SJCRH30 (cell line): Measurements from ENCODE around the gene PHF20. TPM values are rescaled to one million over a fixed set of nuclear protein-coding genes. Genes with fewer than 3 reads are reported as not detected.
A peak's percentile ranks its signal among the peaks of the same experiment; 100 is the strongest.
"Not testable (repeated sequence)": the region's sequence is repeated elsewhere in the genome, so short reads cannot be mapped to it uniquely, and the experiment has no call there.

Experiments
- DNase-seq, 2 experiments: peaks; one replicate each; pipeline ENCODE4 v3.0.0-alpha.2; 2015 to 2020
- H3K27ac ChIP-seq: fragments of 250-450 bp; sonication (Bioruptor Pico); 2 replicates; pipeline ENCODE4 v1.5.1; 2020; ENCODE audit warnings: mild to moderate bottlenecking, moderate library complexity
- H3K27me3 ChIP-seq: fragments of 250-450 bp; sonication (Bioruptor Pico); 2 replicates; pipeline ENCODE4 v1.5.1; 2020; ENCODE audit warnings: mild to moderate bottlenecking, moderate library complexity
- H3K36me3 ChIP-seq: fragments of 250-450 bp; sonication (Bioruptor Pico); 2 replicates; pipeline ENCODE4 v1.5.1; 2020; ENCODE audit warnings: mild to moderate bottlenecking, moderate library complexity
- H3K4me1 ChIP-seq: fragments of 250-450 bp; sonication (Bioruptor Pico); 2 replicates; pipeline ENCODE4 v1.5.1; 2020; ENCODE audit warnings: mild to moderate bottlenecking, moderate library complexity
- H3K4me3 ChIP-seq: fragments of 250-450 bp; sonication (Bioruptor Pico); 2 replicates; pipeline ENCODE4 v1.5.1; 2020; ENCODE audit warnings: mild to moderate bottlenecking, moderate library complexity
- H3K9me3 ChIP-seq: fragments of 250-450 bp; sonication (Bioruptor Pico); replicated peaks from 2 replicates; pipeline ENCODE4 v1.5.1; 2020; ENCODE audit warnings: mild to moderate bottlenecking, moderate library complexity
- total RNA-seq: library from RNA; depleted of rRNA; stranded (reverse); fragments of >200 nt; shearing (Covaris generic); gene quantifications from 2 replicates; pipeline ENCODE4 v1.2.3, GENCODE V29; 2014

Gene PHF20
- total RNA-seq, 1 experiment from 2014 or later: 72.2 TPM

- no peaks in the 10 kb centered on the region for H3K4me1 ChIP-seq
- no peak for DNase-seq
- H3K27ac ChIP-seq: no peak overlapping the region
Measured at GRCh38 chr20:35909796-35910195, 138.0 kb downstream of the PHF20 start.

GRCh38 chr20:35910254-35910653 is 138.4 kb downstream of the PHF20 start:
- H3K4me1 ChIP-seq: no peaks in the 10 kb centered on the region

More at GRCh38 chr20:35909796-35910195, 138.0 kb downstream of the PHF20 start:
- Histone ChIP-seq H3K4me3 (no peak overlapping the region), H3K9me3 (no peaks in the 10 kb centered on the region), H3K36me3 (peaks cover 9% of the 10 kb centered on the region; the same call in 1 of the 2 replicates), H3K27me3 (no peaks in the 10 kb centered on the region)

GRCh38 chr20:35912881-35913280 is 141.1 kb downstream of the PHF20 start:
- no peak overlapping the region for H3K27ac ChIP-seq
- H3K27me3 ChIP-seq: no peaks in the 10 kb centered on the region
- no peaks in the 10 kb centered on the region for H3K4me1 ChIP-seq
- no peaks in the 10 kb centered on the region for H3K9me3 ChIP-seq
- DNase-seq: no peak
- peaks cover 15% of the 10 kb centered on the region for H3K36me3 ChIP-seq
- H3K4me3 ChIP-seq: no peak overlapping the region

More at GRCh38 chr20:35910254-35910653, 138.4 kb downstream of the PHF20 start:
- H3K9me3 ChIP-seq: no peaks in the 10 kb centered on the region
- no peak overlapping the region for H3K4me3 ChIP-seq
- H3K27me3 ChIP-seq: no peaks in the 10 kb centered on the region
- no peak for DNase-seq
- H3K27ac ChIP-seq: no peak overlapping the region
- peaks cover 9% of the 10 kb centered on the region; the same call in 1 of the 2 replicates for H3K36me3 ChIP-seq

GRCh38 chr20:35917077-35917476 is 145.3 kb downstream of the PHF20 start:
- Histone ChIP-seq H3K4me1 (no peaks in the 10 kb centered on the region), H3K9me3 (no peaks in the 10 kb centered on the region), H3K4me3 (no peak overlapping the region), H3K27ac (no peak overlapping the region), H3K36me3 (peaks cover 29% of the 10 kb centered on the region), H3K27me3 (no peaks in the 10 kb centered on the region)
- no peak for DNase-seq

GRCh38 chr20:35918021-35918420 is 146.2 kb downstream of the PHF20 start:
- peaks cover 29% of the 10 kb centered on the region for H3K36me3 ChIP-seq
- no peak for DNase-seq

GRCh38 chr20:35920523-35920922 is 148.7 kb downstream of the PHF20 start:
- H3K36me3 ChIP-seq: peaks cover 20% of the 10 kb centered on the region

More at GRCh38 chr20:35918021-35918420, 146.2 kb downstream of the PHF20 start:
- H3K27ac ChIP-seq: no peak overlapping the region
- no peaks in the 10 kb centered on the region for H3K4me1 ChIP-seq
- H3K27me3 ChIP-seq: no peaks in the 10 kb centered on the region
- H3K4me3 ChIP-seq: no peak overlapping the region
- no peaks in the 10 kb centered on the region for H3K9me3 ChIP-seq

GRCh38 chr20:35929301-35929700 is 157.5 kb downstream of the PHF20 start:
- Histone ChIP-seq H3K27me3 (no peaks in the 10 kb centered on the region), H3K9me3 (no peaks in the 10 kb centered on the region), H3K4me3 (no peak overlapping the region), H3K4me1 (no peaks in the 10 kb centered on the region), H3K36me3 (peaks cover 10% of the 10 kb centered on the region; the same call in 1 of the 2 replicates), H3K27ac (no peak overlapping the region)
- DNase-seq: no peak

More at GRCh38 chr20:35920523-35920922, 148.7 kb downstream of the PHF20 start:
- H3K9me3 ChIP-seq: no peaks in the 10 kb centered on the region
- no peaks in the 10 kb centered on the region for H3K4me1 ChIP-seq
- H3K27me3 ChIP-seq: no peaks in the 10 kb centered on the region
- no peak for DNase-seq
- no peak overlapping the region for H3K27ac ChIP-seq
- no peak overlapping the region for H3K4me3 ChIP-seq

GRCh38 chr20:35934050-35934449 is 162.2 kb downstream of the PHF20 start:
- H3K4me3 ChIP-seq: no peak overlapping the region
- H3K27ac ChIP-seq: no peak overlapping the region
- no peaks in the 10 kb centered on the region for H3K27me3 ChIP-seq
- H3K9me3 ChIP-seq: no peaks in the 10 kb centered on the region
- no peaks in the 10 kb centered on the region for H3K4me1 ChIP-seq
- H3K36me3 ChIP-seq: peaks cover 10% of the 10 kb centered on the region
- no peak for DNase-seq

- Histone ChIP-seq H3K27me3 (no peaks in the 10 kb centered on the region), H3K27ac (no peak overlapping the region), H3K9me3 (no peaks in the 10 kb centered on the region), H3K36me3 (peaks cover 5% of the 10 kb centered on the region; the same call in 1 of the 2 replicates), H3K4me3 (no peak overlapping the region), H3K4me1 (no peaks in the 10 kb centered on the region)
- DNase-seq: no peak
Measured at GRCh38 chr20:35939264-35939663, 167.4 kb downstream of the PHF20 start.

GRCh38 chr20:35941620-35942019 is 169.8 kb downstream of the PHF20 start:
- no peaks in the 10 kb centered on the region for H3K9me3 ChIP-seq
- no peak overlapping the region for H3K27ac ChIP-seq
- H3K27me3 ChIP-seq: no peaks in the 10 kb centered on the region
- no peak for DNase-seq
- peaks cover 5% of the 10 kb centered on the region; the same call in 1 of the 2 replicates for H3K36me3 ChIP-seq
- H3K4me1 ChIP-seq: no peaks in the 10 kb centered on the region
- no peak overlapping the region for H3K4me3 ChIP-seq

GRCh38 chr20:35942243-35942642 is 170.4 kb downstream of the PHF20 start:
- Histone ChIP-seq H3K4me1 (no peaks in the 10 kb centered on the region), H3K36me3 (peaks cover 5% of the 10 kb centered on the region; the same call in 1 of the 2 replicates), H3K9me3 (no peaks in the 10 kb centered on the region), H3K27ac (no peak overlapping the region), H3K27me3 (no peaks in the 10 kb centered on the region), H3K4me3 (no peak overlapping the region)
- DNase-seq: no peak

- peak; percentile 51 to 58 for DNase-seq
- Histone ChIP-seq H3K9me3 (no peaks in the 10 kb centered on the region), H3K36me3 (peaks cover 6% of the 10 kb centered on the region; the same call in 1 of the 2 replicates), H3K4me3 (no peak overlapping the region), H3K27me3 (no peaks in the 10 kb centered on the region), H3K4me1 (no peaks in the 10 kb centered on the region), H3K27ac (no peak overlapping the region)
Measured at GRCh38 chr20:35947489-35947888, 175.7 kb downstream of the PHF20 start.

- H3K36me3 ChIP-seq: peaks cover 5% of the 10 kb centered on the region; the same call in 1 of the 2 replicates
- no peak for DNase-seq
- H3K9me3 ChIP-seq: no peaks in the 10 kb centered on the region
- no peaks in the 10 kb centered on the region for H3K4me1 ChIP-seq
- no peaks in the 10 kb centered on the region for H3K27me3 ChIP-seq
- no peak overlapping the region for H3K27ac ChIP-seq
- no peak overlapping the region for H3K4me3 ChIP-seq
Measured at GRCh38 chr20:35947907-35948306, 176.1 kb downstream of the PHF20 start.

- Histone ChIP-seq H3K36me3 (peaks cover 3% of the 10 kb centered on the region; the same call in 1 of the 2 replicates), H3K4me3 (no peak overlapping the region), H3K4me1 (no peaks in the 10 kb centered on the region), H3K27me3 (no peaks in the 10 kb centered on the region), H3K9me3 (no peaks in the 10 kb centered on the region), H3K27ac (no peak overlapping the region)
- no peak for DNase-seq
Measured at GRCh38 chr20:35950093-35950492, 178.3 kb downstream of the PHF20 start.

GRCh38 chr20:35952080-35952479 is 180.3 kb downstream of the PHF20 start:
- not testable (repeated sequence) for DNase-seq, H3K27me3 ChIP-seq, H3K4me3 ChIP-seq, H3K4me1 ChIP-seq, H3K36me3 ChIP-seq, H3K9me3 ChIP-seq, H3K27ac ChIP-seq
